Upper lobe of right lung (tissue), 1 donor: ENCODE measurements around the gene MGAT4D. TPM values are rescaled to one million over a fixed set of nuclear protein-coding genes. Genes with fewer than 3 reads are reported as not detected.

Experiments used
- ATAC-seq: fragments of 200-7000 bp; cut with Tn5 transposase; one replicate; pipeline ENCODE4 v1.9.1; 2020; ENCODE audit warnings: mild to moderate bottlenecking, moderate library complexity
- DNase-seq: peaks from one replicate; pipeline ENCODE4 v3.0.0-alpha.2; 2020
- H3K27ac ChIP-seq: fragments of 200-600 bp; one replicate; pipeline ENCODE4 v1.8.0; 2022
- H3K27me3 ChIP-seq: fragments of 200-600 bp; one replicate; pipeline ENCODE4 v1.8.0; 2022; ENCODE audit warnings: mild to moderate bottlenecking
- H3K36me3 ChIP-seq: fragments of 200-600 bp; one replicate; pipeline ENCODE4 v1.8.0; 2022
- H3K4me1 ChIP-seq: fragments of 200-600 bp; one replicate; pipeline ENCODE4 v1.8.0; 2022
- H3K4me3 ChIP-seq: fragments of 200-600 bp; one replicate; pipeline ENCODE4 v1.8.0; 2022; ENCODE audit warnings: mild to moderate bottlenecking
- H3K9me3 ChIP-seq: fragments of 200-600 bp; one replicate; pipeline ENCODE4 v1.8.0; 2022
- CTCF ChIP-seq: fragments of 200-600 bp; IDR thresholded peaks from one replicate; pipeline ENCODE4 v1.8.0; 2022; ENCODE audit warnings: antibody characterized with exemption
- intact Hi-C: fragments of 100-400 bp; cut with DNase I; formaldehyde crosslinking; loops from one replicate; pipeline ENCODE4 v1.11.0; 2022
- long read RNA-seq: library from polyadenylated mRNA; unstranded; transcript quantifications from one replicate; pipeline ENCODE4 v2.0.0, GENCODE V29; 2021
- total RNA-seq: library from RNA; stranded (reverse); fragmentation: NEBNext Ultra II Directional; extraction: Animal tissue kit (Norgen Biotek cat#: 25700); gene quantifications from one replicate; pipeline ENCODE4 v1.2.1, GENCODE V29; 2021
- donor health status: DM: no; HTN: yes; CAD: no; lungs with severe emphysema.

MGAT4D gene
- not detected for total RNA-seq
- long read RNA-seq, result 0 reads

- peak within 1 kb of the TSS; percentile 9 for H3K4me3 ChIP-seq
- no peak within 1 kb of the TSS for H3K27ac ChIP-seq
- no peaks in the 10 kb centered on the region for H3K36me3 ChIP-seq
- intact Hi-C loops, result no loop called here
- DNase-seq, result peak; percentile 57
- peaks cover 5% of the 10 kb centered on the region for H3K4me1 ChIP-seq
- no peaks in the 10 kb centered on the region for H3K9me3 ChIP-seq
- TF ChIP-seq CTCF, result no peak
- peaks cover 44% of the 10 kb centered on the region for H3K27me3 ChIP-seq
- ATAC-seq, result peak; percentile 51
These were observed at the start of gene MGAT4D for GRCh38 chr4:140497747-140498636. TSS of gene MGAT4D (minus strand) at chr4:140498293. CDS start at chr4:140498222, 71 bp downstream.

- intact Hi-C loops, result no loop called here
- TF ChIP-seq CTCF, result no peak
- H3K27me3 ChIP-seq, result no peaks in the 10 kb centered on the region
- H3K27ac ChIP-seq, result no peak overlapping the region
- no peaks in the 10 kb centered on the region for H3K9me3 ChIP-seq
- H3K4me3 ChIP-seq, result no peak overlapping the region
- H3K4me1 ChIP-seq, result no peaks in the 10 kb centered on the region
- DNase-seq, result no peak
- ATAC-seq, result no peak
- H3K36me3 ChIP-seq, result peaks cover 21% of the 10 kb centered on the region
These were observed 35.9 kb upstream of the MGAT4D start for GRCh38 chr4:140533951-140534480.

GRCh38 chr4:140529434-140529833 lies 31.3 kb upstream of the MGAT4D start:
- intact Hi-C loops, result no loop called here
- Histone ChIP-seq H3K9me3 (no peaks in the 10 kb centered on the region), H3K4me3 (no peak overlapping the region), H3K27ac (no peak overlapping the region), H3K4me1 (peaks cover 9% of the 10 kb centered on the region), H3K27me3 (no peaks in the 10 kb centered on the region), H3K36me3 (no peaks in the 10 kb centered on the region)
- no peak for TF ChIP-seq CTCF
- ATAC-seq, result no peak
- no peak for DNase-seq

GRCh38 chr4:140523857-140524742 lies 26.0 kb upstream of the MGAT4D start, which contains the start of gene ELMOD2:
TSS of gene ELMOD2 (plus strand) at chr4:140524168. CDS start at chr4:140525429, 1,261 bp downstream.
- peaks cover 9% of the 10 kb centered on the region for H3K4me1 ChIP-seq
- peak within 1 kb of the TSS; percentile 79 for H3K4me3 ChIP-seq
- intact Hi-C loops, result no loop called here
- ATAC-seq, result peak; percentile 100
- no peaks in the 10 kb centered on the region for H3K36me3 ChIP-seq
- H3K27ac ChIP-seq, result peak within 1 kb of the TSS; percentile 89
- peak; percentile 100 for DNase-seq
- H3K27me3 ChIP-seq, result no peaks in the 10 kb centered on the region
- no peaks in the 10 kb centered on the region for H3K9me3 ChIP-seq
- TF ChIP-seq CTCF, result peak; percentile 96

GRCh38 chr4:140523370-140523856 lies 25.3 kb upstream of the MGAT4D start:
- no peaks in the 10 kb centered on the region for H3K27me3 ChIP-seq
- intact Hi-C loops, result no loop called here
- no peak for ATAC-seq

More at GRCh38 chr4:140523370-140523856, 25.3 kb upstream of the MGAT4D start:
- Histone ChIP-seq H3K9me3 (no peaks in the 10 kb centered on the region), H3K27ac (no peak overlapping the region), H3K4me3 (peak overlapping the region; percentile 79), H3K4me1 (peaks cover 9% of the 10 kb centered on the region), H3K36me3 (no peaks in the 10 kb centered on the region)
- no peak for TF ChIP-seq CTCF
- no peak for DNase-seq
